Stimulated activated CD4-positive, alpha-beta T cell treated with anti-CD3 and anti-CD28 coated beads, Interleukin-4, amount 100 ng/mL, for 4 hours (primary cell): ENCODE results near the gene DIPK1B.

ENCODE experiments used
- DNase-seq, 2 experiments: peaks; one replicate each; pipeline ENCODE4 v3.0.0-alpha.2; 2020

Gene DIPK1B

GRCh38 chr9:136740971-136741882 is 28.9 kb downstream of the DIPK1B start:
- DNase-seq, result no peak

DNA sequence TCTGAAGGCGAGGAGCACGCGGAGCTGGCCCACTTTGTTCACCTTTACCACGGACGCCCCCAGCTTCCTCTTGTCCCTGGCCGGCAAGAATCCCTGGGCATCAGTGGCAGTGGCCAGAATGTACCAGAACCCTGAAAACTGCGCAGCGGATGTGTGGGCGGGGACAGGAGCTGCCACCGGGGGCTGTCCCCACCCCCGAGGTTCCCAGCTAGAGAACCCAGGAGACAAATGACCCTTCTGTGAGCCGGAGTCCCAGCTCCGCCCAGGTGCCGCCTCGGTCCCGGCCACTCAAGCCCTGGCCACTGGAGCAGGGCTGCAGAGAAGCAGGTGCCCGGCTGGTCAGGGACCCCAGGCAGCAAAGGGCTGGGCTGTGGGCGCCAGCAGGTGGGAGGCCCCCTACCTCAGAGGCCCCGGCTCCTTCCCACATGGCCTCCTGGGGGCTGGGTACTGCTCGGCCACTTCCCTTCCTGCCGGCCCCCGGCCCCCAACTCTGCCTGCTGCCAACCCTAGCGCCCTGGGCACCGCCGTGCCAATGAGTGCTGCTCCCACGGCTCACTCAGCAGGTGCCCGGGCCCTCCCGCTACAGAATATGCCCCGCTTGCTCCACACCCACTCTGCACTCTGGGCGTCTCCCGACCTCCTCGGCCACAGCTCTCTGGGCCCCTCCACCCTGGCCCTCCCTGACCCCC is 29.7 kb downstream of the DIPK1B start:
- DNase-seq, result peak; percentile 43 to 55

DNA sequence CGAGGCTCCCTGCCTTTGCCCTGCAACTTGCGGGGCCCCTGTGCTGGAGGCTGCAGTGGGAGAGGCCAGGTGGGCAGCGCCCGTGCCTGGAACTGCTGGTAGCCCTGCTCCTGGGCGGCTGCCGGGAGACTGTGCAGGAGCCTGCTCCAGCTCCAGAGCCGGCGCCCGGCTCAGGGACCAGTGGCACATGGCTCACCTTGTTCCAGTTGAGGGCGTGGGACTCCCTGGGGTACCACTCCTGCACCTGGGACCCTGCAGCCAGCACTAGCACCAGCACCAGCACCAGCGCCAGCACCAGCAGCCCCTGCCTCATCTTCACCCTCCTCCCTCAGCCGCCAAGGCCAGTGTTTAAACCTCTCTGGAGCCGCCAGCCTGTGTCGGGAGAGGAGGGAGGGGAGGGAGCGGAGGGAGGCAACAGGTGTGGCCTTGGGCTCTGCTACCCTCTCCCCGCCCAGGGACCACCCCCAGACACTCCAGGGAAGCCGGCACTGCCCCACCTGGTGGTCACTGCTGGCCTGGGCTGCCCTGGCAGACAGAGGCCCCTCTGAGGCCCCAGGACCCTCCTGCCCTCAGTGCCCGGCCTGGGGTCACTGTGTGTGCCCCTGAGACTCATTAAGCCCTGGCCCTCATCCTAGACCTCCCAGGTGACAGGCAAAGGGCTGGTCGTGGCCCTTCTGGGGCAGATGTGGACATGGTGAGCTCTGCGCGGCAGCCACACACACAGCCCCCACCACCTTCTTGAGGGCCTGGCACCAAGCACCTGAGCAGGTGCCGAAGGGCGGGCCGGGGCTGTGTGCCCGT is 30.4 kb downstream of the DIPK1B start, which contains the start of gene LCN10:
LCN10 (minus strand) TSS at position 350 of the 801 bp plus-strand sequence; CDS start at position 313, 37 bp downstream.
- DNase-seq, result no peak

GRCh38 chr9:136743639-136744211 is 31.4 kb downstream of the DIPK1B start:
- DNase-seq, result no peak

DNA sequence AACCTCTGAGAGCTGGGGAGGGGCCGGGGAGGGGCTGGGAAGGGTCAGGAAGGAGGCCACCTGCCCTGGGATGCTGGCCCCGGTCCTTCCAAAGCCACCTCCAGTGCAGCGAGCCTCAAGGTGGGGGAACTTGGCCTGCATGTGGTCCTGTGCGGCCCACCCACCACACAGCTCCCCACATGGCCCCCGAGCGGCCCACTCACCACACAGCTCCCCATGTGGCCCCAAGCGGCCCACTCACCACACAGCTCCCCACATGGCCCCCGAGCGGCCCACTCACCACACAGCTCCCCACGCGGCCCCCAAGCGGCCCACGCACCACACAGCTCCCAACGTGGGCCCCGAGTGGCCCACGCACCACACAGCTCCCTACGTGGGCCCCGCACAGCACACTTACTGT is 32.4 kb downstream of the DIPK1B start:
- no peak for DNase-seq

DNA sequence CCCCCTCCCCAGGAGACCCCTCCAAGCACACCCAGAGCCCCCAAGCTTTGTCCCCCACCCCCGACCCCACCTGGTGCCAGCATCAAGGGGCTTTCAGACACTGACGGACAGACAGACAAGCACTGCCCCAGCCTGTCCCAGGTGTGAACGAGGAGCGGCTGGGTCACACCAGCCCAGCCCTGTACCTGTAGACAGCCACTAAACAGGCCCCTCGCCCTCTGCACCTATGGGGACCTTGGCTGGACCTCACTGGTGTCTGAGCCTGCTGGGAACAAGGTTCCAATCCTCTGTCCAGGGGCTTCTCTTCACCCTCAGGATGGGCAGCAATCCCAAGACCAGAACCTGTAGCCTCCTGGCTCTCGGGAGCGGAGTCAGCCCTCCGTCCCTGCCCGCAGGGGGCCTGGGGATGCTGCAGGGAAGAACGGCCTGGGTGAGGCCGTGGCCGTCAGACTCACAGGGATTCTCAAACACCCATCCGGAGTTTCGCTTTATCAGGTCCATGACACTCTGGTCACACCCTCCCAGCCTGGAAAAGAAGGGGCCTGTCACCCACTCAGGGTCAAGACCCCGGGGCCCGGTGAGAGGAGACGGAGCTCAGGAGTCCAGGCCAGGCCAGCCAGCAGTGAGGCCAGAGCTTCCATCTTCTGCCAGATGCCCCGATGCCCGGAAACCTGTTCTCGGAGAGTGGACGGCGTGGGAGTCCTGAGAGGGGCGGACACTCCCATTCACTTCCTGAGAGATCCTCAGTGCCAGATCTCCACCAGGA is 33.2 kb downstream of the DIPK1B start:
- no peak for DNase-seq

DNA sequence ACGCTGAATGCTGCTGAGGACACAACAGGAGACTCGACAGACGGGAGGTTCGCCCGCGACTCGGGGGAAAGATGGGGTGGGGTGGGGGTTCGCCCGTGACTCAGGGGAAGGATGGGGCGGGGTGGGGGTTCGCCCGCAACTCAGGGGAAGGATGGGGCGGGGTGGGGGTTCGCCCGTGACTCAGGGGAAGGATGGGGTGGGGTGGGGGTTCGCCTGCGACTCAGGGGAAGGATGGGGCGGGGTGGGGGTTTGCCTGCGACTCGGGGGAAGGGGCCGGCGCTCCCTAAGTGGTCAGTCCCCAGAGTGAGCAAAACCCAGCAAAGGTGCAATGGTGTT is 33.8 kb downstream of the DIPK1B start:
- DNase-seq, result no peak

GRCh38 chr9:136746621-136747020 is 34.2 kb downstream of the DIPK1B start:
- no peak for DNase-seq

DNA sequence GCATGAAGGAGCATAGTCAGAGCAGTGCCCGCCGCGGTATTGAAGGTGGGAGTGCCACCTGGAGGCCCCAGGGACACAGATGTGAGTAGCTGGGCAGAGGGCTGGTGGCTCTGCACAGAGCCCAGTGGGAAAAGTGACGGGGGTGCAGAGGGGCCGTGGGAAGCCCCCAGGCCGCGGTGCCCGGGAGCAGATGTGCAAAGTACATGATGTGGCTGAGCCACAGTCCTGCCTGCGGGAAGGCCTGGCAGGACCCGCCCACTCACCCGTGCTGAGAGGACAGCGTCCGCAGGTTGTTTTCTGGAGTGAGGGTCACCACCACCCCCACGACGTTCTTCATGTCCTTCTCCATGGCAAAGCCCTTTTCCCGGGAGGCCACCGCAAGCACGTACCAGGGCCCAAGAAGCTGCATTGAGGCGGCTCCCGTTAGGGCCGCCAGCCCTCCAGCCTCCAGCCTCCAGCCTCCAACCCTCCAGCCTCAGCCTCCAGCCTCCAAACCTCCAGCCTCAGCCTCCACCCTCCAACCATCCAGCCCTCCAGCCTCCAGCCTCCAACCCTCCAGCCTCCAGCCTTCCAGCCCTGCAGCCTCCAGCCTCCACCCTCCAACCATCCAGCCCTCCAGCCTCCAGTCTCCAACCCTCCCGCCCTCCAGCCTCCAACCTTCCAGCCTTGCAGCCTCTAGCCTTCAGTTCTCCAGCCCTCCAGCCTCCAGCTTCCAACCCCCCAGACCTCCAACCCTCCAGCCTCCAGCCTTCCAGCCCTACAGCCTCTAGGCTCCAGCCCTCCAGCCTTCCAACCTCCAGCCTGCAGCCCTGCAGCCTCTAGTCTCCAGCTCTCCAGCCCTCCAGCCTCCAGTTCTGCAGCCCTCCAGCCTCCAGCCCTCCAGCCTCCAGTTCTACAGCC is 35.0 kb downstream of the DIPK1B start:
- no peak for DNase-seq

- DNase-seq, result no peak
Measured at GRCh38 chr9:136748201-136748600, 35.8 kb downstream of the DIPK1B start, which contains the start of gene LCN6. TSS of gene LCN6 (minus strand) at chr9:136748525. CDS start at chr9:136748483, 42 bp downstream.

GRCh38 chr9:136748666-136749611 is 36.6 kb downstream of the DIPK1B start:
- DNase-seq, result no peak

- DNase-seq, result no peak
Measured at GRCh38 chr9:136750526-136750925, 38.2 kb downstream of the DIPK1B start.

DNA sequence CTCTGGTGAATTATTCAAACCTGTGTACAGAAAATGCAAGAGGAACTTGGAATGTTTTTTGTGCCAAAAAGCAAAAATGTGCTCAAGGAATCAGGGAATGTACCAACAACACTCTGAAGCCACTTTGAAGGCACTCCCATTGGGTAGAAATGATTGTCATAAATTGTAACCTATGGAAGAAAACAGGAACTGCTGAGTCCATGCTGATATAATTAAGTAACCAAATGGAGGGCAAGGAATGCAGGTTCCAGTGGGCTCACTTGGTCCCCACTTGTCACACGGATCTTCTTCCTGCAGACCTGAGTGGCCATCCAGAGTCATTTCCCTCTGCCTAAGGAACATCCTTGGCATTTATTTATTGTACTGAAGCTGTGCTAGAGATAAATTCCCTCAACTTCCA is 38.9 kb downstream of the DIPK1B start:
- DNase-seq, result no peak

DNA sequence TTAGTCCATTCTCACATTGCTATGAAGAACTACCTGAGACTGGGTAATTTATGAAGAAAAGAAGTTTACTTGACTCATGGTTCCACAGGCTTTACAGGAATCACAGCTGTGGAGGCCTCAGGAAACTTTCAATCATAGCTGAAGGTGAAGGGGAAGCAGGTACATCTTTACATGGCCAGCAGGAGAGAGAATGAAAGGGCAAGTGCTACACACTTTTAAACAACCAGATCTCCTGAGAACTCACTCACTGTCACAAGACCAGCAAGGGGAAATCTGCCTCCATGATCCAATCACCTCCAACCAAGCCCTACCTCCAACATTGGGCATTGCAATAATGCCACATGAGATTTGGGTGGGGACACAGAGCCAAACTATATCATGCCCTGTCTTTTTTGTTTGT is 39.4 kb downstream of the DIPK1B start:
- no peak for DNase-seq

DNA sequence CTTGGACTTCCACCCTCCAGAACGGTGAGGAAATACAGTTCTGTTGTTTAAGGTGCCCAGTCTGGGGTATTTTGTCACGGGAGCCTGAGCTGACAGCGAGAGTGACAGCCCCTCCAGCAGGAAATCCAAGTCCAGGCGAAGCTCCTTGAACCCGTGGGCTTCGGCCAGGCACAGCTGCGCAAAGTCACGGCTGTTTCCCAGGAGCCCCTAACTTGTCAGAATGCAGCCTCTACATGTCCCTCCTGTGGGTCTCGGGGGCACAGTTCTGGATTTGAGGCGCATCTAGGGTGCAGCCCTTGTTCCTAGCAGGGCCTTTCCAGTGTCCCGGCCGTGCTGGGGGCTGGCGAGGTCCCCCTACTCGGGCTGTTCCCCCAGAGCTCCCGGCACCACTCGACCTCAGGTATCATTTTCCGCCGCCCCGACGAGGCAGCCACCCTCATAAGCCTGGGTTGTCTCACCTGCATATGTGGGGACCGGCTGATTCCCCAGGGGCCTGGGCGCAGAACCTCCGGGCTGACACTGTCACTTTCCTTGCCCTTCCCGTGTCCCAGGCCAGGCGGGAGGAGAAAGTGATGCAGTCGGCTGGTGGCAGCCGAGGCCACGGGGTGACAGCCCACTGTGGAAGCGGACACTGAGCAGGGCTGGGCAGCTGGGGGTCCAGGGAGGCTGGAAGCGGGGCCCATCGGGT is 41.1 kb downstream of the DIPK1B start:
- no peak for DNase-seq

DNA sequence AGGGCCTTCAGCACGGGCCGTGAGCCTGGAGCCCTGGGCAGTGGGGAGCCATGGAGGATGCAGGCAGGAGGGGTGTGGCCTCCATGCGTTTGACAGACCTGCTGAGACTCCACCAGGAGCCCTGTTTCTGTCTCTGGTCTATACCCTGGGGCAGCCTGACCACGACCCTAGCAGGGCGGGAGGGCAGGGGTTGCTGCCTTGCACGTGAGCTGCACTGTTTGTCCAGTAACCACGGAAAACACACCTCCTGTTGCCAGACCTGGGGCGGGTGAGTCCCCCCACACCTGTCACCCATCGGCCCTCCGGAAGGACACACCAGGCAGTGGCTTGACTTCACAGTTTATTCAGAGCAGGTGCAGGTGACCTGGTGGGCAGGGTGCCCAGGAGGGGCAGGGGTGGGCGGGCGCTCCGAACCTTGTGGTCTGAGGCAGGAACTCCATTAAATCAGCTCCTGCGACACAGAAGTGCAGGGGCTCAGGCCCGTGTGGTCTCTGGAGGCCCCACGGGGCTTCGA is 41.7 kb downstream of the DIPK1B start:
- no peak for DNase-seq

DNA sequence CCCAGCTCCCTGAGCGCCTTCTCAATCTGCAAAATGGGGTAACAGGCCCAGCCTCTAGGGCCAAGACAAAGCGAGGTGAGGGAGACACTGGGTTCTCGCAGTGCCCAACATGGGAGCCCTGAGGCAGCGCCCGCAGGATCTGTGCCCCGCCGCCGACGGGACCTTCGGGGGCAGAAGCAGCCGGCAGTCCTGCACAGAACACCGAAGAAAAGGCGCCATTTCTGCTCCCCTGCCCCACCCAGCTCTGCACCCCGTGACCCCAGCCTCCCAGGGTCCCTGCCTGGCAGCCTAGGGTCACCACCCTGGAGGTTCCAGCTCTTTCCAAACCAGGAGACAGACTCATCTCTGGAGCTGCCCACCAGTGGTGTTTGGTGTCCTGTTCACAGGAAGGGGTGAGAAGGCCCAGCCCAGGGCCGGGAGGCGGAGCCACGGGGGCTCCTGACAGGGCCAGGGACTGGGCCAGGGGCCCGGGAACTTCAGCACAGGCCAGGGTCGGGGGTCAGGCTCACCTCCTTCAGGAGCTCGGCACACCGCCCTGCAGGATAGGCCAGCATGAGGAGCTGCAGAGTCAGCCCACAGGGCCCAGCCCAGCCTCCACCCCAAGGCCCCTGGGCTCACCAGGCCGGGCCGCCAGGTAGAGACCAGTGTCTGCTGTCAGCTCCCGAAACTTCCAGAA is 42.4 kb downstream of the DIPK1B start:
- no peak for DNase-seq
